ENCODE measurements around the gene ZNF799. TPM values are rescaled to one million over a fixed set of nuclear protein-coding genes. Genes with fewer than 3 reads are reported as not detected.

ZNF799 gene
- total and polyA plus RNA-seq, 2 of the 13 experiments (the other 11 are each of a cell fraction or from before 2014, with no cell fraction given): 7.7 to 17.9 TPM

DNA sequence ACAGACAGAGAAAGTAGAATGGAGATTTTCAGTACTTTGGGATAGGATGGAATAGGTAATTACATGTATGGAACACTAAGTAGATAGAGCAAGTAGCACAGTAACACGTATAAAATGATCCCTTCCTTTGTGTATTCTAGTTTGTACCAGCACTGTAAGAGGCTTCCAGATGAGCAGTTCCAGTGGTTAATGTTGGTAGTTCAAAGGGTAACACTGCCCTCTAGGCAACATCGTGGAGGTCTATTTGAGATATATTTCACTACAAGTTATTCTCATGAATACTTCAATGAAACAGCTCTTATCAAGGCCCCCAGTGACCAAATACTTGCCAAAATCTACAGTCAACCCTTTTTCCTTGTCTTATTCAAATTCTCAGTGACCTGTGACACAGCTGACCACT, 54.2 kb downstream of the ZNF799 start:
- FAIRE-seq (no peak), DNase-seq (ENCODE audit: low spot score) (peak; percentile 58), ATAC-seq (peak; percentile 77)
- intact Hi-C loops (cut with micrococcal nuclease; ENCODE audit: unreplicated experiment): loop anchor here (1.0 kb wide), 2 partner anchors 103 to 145 kb away; no protein-coding TSS in a partner anchor
- Histone ChIP-seq H3K4me1 (ENCODE audit: insufficient read depth, low read length) (no peaks in the 10 kb centered on the region), H3K4me3 (replicated peaks in 1 of 3; ENCODE audit: insufficient read depth in 1 of 3, low read depth in 2 of 3, low read length in 3 of 3) (no peak overlapping the region), H2AFZ (ENCODE audit: low read length) (no peak overlapping the region), H4K20me1 (ENCODE audit: insufficient read depth, low read length) (no peaks in the 10 kb centered on the region), H3K27ac (ENCODE audit: extremely low read length, insufficient read depth, low read length) (no peak overlapping the region), H3K36me3 (replicated peaks in 1 of 2; ENCODE audit: control insufficient read depth in 1 of 2, insufficient read depth in 2 of 2, low read length in 2 of 2) (peaks cover 3 to 27% of the 10 kb centered on the region in 2 experiments; a peak in 4 of 5 replicates), H3K9ac (ENCODE audit: insufficient read depth, low read depth, low read length) (no peak overlapping the region), H3K27me3 (ENCODE audit: control insufficient read depth in 1 of 2, insufficient read depth in 2 of 2, low read length in 2 of 2) (no peaks in the 10 kb centered on the region), H3K79me2 (ENCODE audit: insufficient read depth, low read length) (no peaks in the 10 kb centered on the region), H3K4me2 (ENCODE audit: low read depth, low read length) (no peak overlapping the region), H3K9me3 (ENCODE audit: low read length) (peaks cover 31% of the 10 kb centered on the region)
- WGBS (ENCODE audit: low lambda C conversion rate): 25% methylated on average over 2 of the region's 2 CpGs
- CTCF ChIA-PET (ENCODE audit: low intra/inter-chr PET ratio, low total read pairs): interaction anchor here (1.9 to 2.0 kb wide), 2 partner anchors 102 to 145 kb away, joined by 12 to 20 read pairs; no protein-coding TSS in a partner anchor
- POLR2A ChIA-PET: interaction anchor here (0.9 kb wide), 1 partner anchor 13 kb away, joined by 5 read pairs; the partner anchor contains the start of gene ZNF563
- in situ Hi-C loops (cut with HindIII; ENCODE audit: extremely low pct_ligation_motif_present, low pct_unique_long_range_greater_than_20kb): loop anchor here (5.0 kb wide), 1 partner anchor 145 kb away; no protein-coding TSS in a partner anchor
- no TSS peak for BruUV-seq (replicated peaks)
- TF ChIP-seq, protein P1, sequence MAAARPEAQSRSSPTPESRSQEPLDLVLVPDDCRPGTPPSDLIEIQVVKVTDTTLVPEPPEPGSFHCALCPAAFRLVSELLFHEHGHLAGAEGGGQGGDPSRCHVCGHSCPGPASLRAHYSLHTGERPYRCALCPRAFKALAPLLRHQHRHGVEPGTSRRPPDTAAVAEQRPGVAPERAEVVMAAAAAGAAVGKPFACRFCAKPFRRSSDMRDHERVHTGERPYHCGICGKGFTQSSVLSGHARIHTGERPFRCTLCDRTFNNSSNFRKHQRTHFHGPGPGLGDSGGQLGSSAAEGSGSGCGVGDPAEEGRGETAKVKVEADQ (CRISPR knock-in tag; IDR thresholded peaks at IDR 0.05; ENCODE audit: borderline replicate concordance): no peak
- no peak for TF ChIP-seq IRF2 (CRISPR knock-in tag; IDR thresholded peaks at IDR 0.05)
- TF ChIP-seq, protein P2, sequence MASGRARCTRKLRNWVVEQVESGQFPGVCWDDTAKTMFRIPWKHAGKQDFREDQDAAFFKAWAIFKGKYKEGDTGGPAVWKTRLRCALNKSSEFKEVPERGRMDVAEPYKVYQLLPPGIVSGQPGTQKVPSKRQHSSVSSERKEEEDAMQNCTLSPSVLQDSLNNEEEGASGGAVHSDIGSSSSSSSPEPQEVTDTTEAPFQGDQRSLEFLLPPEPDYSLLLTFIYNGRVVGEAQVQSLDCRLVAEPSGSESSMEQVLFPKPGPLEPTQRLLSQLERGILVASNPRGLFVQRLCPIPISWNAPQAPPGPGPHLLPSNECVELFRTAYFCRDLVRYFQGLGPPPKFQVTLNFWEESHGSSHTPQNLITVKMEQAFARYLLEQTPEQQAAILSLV (CRISPR knock-in tag; IDR thresholded peaks at IDR 0.05; ENCODE audit: borderline replicate concordance): no peak
- no peak for TF ChIP-seq ZSCAN20 (CRISPR knock-in tag; IDR thresholded peaks at IDR 0.05; ENCODE audit: borderline replicate concordance)
- TF ChIP-seq, protein P3, sequence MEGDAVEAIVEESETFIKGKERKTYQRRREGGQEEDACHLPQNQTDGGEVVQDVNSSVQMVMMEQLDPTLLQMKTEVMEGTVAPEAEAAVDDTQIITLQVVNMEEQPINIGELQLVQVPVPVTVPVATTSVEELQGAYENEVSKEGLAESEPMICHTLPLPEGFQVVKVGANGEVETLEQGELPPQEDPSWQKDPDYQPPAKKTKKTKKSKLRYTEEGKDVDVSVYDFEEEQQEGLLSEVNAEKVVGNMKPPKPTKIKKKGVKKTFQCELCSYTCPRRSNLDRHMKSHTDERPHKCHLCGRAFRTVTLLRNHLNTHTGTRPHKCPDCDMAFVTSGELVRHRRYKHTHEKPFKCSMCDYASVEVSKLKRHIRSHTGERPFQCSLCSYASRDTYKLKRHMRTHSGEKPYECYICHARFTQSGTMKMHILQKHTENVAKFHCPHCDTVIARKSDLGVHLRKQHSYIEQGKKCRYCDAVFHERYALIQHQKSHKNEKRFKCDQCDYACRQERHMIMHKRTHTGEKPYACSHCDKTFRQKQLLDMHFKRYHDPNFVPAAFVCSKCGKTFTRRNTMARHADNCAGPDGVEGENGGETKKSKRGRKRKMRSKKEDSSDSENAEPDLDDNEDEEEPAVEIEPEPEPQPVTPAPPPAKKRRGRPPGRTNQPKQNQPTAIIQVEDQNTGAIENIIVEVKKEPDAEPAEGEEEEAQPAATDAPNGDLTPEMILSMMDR (CRISPR knock-in tag; IDR thresholded peaks at IDR 0.05): peak; percentile 73
- TF ChIP-seq NR2C2 (CRISPR knock-in tag; IDR thresholded peaks at IDR 0.05; ENCODE audit: borderline replicate concordance): no peak
- TF ChIP-seq ZNF253 (CRISPR knock-in tag; IDR thresholded peaks at IDR 0.05; ENCODE audit: borderline replicate concordance): no peak
- TF ChIP-seq FOSL2 (CRISPR knock-in tag; IDR thresholded peaks at IDR 0.05): no peak
- no peak for TF ChIP-seq ATM (IDR thresholded peaks at IDR 0.05; ENCODE audit: borderline replicate concordance)
- TF ChIP-seq, protein P4, sequence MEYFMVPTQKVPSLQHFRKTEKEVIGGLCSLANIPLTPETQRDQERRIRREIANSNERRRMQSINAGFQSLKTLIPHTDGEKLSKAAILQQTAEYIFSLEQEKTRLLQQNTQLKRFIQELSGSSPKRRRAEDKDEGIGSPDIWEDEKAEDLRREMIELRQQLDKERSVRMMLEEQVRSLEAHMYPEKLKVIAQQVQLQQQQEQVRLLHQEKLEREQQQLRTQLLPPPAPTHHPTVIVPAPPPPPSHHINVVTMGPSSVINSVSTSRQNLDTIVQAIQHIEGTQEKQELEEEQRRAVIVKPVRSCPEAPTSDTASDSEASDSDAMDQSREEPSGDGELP (IDR thresholded peaks at IDR 0.05; ENCODE audit: borderline replicate concordance, low read depth): no peak
- no peak for TF ChIP-seq ZNF839 (CRISPR knock-in tag; IDR thresholded peaks at IDR 0.05; ENCODE audit: borderline replicate concordance)
- TF ChIP-seq ADNP (CRISPR knock-in tag; IDR thresholded peaks at IDR 0.05): no peak
- TF ChIP-seq SMC3 (IDR thresholded peaks at IDR 0.05; ENCODE audit: low read length): peak; percentile 87
- TF ChIP-seq, protein P5, sequence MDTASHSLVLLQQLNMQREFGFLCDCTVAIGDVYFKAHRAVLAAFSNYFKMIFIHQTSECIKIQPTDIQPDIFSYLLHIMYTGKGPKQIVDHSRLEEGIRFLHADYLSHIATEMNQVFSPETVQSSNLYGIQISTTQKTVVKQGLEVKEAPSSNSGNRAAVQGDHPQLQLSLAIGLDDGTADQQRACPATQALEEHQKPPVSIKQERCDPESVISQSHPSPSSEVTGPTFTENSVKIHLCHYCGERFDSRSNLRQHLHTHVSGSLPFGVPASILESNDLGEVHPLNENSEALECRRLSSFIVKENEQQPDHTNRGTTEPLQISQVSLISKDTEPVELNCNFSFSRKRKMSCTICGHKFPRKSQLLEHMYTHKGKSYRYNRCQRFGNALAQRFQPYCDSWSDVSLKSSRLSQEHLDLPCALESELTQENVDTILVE (CRISPR knock-in tag; IDR thresholded peaks at IDR 0.05): no peak
- TF ChIP-seq, protein P6, sequence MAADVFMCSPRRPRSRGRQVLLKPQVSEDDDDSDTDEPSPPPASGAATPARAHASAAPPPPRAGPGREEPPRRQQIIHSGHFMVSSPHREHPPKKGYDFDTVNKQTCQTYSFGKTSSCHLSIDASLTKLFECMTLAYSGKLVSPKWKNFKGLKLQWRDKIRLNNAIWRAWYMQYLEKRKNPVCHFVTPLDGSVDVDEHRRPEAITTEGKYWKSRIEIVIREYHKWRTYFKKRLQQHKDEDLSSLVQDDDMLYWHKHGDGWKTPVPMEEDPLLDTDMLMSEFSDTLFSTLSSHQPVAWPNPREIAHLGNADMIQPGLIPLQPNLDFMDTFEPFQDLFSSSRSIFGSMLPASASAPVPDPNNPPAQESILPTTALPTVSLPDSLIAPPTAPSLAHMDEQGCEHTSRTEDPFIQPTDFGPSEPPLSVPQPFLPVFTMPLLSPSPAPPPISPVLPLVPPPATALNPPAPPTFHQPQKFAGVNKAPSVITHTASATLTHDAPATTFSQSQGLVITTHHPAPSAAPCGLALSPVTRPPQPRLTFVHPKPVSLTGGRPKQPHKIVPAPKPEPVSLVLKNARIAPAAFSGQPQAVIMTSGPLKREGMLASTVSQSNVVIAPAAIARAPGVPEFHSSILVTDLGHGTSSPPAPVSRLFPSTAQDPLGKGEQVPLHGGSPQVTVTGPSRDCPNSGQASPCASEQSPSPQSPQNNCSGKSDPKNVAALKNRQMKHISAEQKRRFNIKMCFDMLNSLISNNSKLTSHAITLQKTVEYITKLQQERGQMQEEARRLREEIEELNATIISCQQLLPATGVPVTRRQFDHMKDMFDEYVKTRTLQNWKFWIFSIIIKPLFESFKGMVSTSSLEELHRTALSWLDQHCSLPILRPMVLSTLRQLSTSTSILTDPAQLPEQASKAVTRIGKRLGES (CRISPR knock-in tag; IDR thresholded peaks at IDR 0.05; ENCODE audit: borderline replicate concordance): no peak
- no peak for TF ChIP-seq ZBTB7B (CRISPR knock-in tag; IDR thresholded peaks at IDR 0.05)
